ENCODE measurements around the gene MYL9. TPM values are rescaled to one million over a fixed set of nuclear protein-coding genes. Genes with fewer than 3 reads are reported as not detected.
A peak's percentile ranks its signal among the peaks of the same experiment; 100 is the strongest.

Gene MYL9
- total and polyA plus RNA-seq, 4 donors = 0.98 to 27.0 (median 7.6) TPM

DNA sequence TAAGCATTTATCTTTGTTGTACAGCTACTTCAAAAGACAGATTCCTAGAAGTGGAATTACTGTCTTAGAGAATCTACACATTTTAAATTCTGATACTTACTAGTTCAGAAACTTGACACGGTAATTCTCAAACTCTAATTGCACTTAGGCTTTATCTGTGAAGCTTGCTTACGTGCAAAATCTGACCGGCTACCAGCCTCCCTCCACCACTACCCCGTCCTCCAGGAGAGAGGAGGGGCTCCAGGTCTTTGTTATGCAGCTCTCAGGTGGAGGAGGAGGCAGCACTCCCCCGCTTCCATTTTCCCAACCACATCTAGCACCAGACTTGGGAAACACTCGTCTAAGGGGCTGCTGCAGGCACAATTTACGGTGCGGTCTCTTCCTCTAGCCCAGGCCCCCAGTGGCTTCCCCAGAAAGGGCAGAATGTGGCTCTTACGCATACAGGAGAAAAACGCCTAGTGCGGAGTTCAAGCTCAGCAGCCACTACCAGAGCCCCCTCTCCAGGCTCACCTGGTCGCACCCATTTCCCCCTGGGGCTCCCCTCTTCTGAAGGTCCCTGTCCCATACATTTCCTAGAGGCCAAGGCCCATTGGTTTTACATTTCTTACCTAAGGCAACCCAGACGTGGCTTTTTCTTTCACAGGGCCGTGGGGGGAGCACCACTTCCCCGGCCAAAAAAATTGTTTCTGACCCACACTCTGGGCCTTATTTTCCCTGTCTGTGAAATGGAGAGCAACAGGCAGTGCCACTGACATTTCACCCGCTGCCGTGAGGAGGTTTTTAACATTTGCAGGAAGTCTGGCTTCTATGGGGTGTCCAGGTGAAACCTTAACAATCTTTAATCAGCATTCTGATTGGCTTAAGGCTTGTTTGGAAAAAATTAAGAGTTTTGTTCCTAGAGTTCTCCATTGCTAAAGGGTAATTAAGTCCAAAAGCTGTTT lies 30.5 kb downstream of the MYL9 start:
- Histone ChIP-seq H3K4me3 (ENCODE audit: low read depth in 1 of 3, low read length in 3 of 3) (no peak overlapping the region), H3K27ac (ENCODE audit: low read depth in 1 of 2, low read length in 2 of 2) (peak overlapping the region; percentile 89 to 98), H3K9ac (ENCODE audit: low read depth in 1 of 2, low read length in 2 of 2) (peak overlapping the region in 1 of 2 donors; percentile 65), H3K27me3 (ENCODE audit: control insufficient read depth in 4 of 4, insufficient read depth in 4 of 4, low read length in 3 of 4) (no peaks in the 10 kb centered on the region), H3K9me3 (ENCODE audit: control insufficient read depth in 4 of 4, low read length in 3 of 4) (no peaks in the 10 kb centered on the region), H3K4me1 (ENCODE audit: control insufficient read depth in 4 of 4, insufficient read depth in 4 of 4, low read length in 3 of 4) (peaks cover 6 to 24% (median 14%) of the 10 kb centered on the region in 4 donors), H3K36me3 (ENCODE audit: control insufficient read depth in 4 of 4, insufficient read depth in 3 of 4, low read depth in 1 of 4, low read length in 3 of 4) (no peaks in the 10 kb centered on the region)
- TF ChIP-seq, protein P1, sequence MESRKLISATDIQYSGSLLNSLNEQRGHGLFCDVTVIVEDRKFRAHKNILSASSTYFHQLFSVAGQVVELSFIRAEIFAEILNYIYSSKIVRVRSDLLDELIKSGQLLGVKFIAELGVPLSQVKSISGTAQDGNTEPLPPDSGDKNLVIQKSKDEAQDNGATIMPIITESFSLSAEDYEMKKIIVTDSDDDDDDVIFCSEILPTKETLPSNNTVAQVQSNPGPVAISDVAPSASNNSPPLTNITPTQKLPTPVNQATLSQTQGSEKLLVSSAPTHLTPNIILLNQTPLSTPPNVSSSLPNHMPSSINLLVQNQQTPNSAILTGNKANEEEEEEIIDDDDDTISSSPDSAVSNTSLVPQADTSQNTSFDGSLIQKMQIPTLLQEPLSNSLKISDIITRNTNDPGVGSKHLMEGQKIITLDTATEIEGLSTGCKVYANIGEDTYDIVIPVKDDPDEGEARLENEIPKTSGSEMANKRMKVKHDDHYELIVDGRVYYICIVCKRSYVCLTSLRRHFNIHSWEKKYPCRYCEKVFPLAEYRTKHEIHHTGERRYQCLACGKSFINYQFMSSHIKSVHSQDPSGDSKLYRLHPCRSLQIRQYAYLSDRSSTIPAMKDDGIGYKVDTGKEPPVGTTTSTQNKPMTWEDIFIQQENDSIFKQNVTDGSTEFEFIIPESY (IDR thresholded peaks at IDR 0.05) = no peak
- TF ChIP-seq RXRA (IDR thresholded peaks at IDR 0.05) = no peak
- 83% methylated on average over 17 of the region's 17 CpGs for WGBS
- peak; percentile 37 for DNase-seq (ENCODE audit: low spot score)

- WGBS = 7% methylated on average over 20 of the region's 20 CpGs
- H3K27me3 ChIP-seq (ENCODE audit: control insufficient read depth in 4 of 4, insufficient read depth in 4 of 4, low read length in 3 of 4) = no peaks in the 10 kb centered on the region
- peak; percentile 51 for DNase-seq (ENCODE audit: low spot score)
- H3K4me3 ChIP-seq (ENCODE audit: low read depth in 1 of 3, low read length in 3 of 3) = peak overlapping the region; percentile 44 to 88 (median 56)
- H3K9ac ChIP-seq (ENCODE audit: low read depth in 1 of 2, low read length in 2 of 2) = peak overlapping the region; percentile 65 to 69
- no peaks in the 10 kb centered on the region for H3K36me3 ChIP-seq (ENCODE audit: control insufficient read depth in 4 of 4, insufficient read depth in 3 of 4, low read depth in 1 of 4, low read length in 3 of 4)
- peak overlapping the region; percentile 89 to 98 for H3K27ac ChIP-seq (ENCODE audit: low read depth in 1 of 2, low read length in 2 of 2)
- no peaks in the 10 kb centered on the region for H3K9me3 ChIP-seq (ENCODE audit: control insufficient read depth in 4 of 4, low read length in 3 of 4)
- TF ChIP-seq HNF4G (IDR thresholded peaks at IDR 0.05) (no peak), MAX (IDR thresholded peaks at IDR 0.05) (no peak), HNF4A (conservative IDR thresholded peaks at IDR 0.05) (peak in 1 of 2 donors; percentile 26), SP1 (IDR thresholded peaks at IDR 0.05) (peak; percentile 9)
- H3K4me1 ChIP-seq (ENCODE audit: control insufficient read depth in 4 of 4, insufficient read depth in 4 of 4, low read length in 3 of 4) = peaks cover 6 to 24% (median 14%) of the 10 kb centered on the region in 4 donors
Observed at GRCh38 chr20:36572701-36573102, 31.4 kb downstream of the MYL9 start.

- H3K27me3 ChIP-seq (ENCODE audit: control insufficient read depth in 4 of 4, insufficient read depth in 4 of 4, low read length in 3 of 4) = no peaks in the 10 kb centered on the region
- H3K9ac ChIP-seq (ENCODE audit: low read depth in 1 of 2, low read length in 2 of 2) = peak within 1 kb of the TSS; percentile 69 to 71
- no peaks in the 10 kb centered on the region for H3K36me3 ChIP-seq (ENCODE audit: control insufficient read depth in 4 of 4, insufficient read depth in 3 of 4, low read depth in 1 of 4, low read length in 3 of 4)
- 2% methylated on average over 78 of the region's 80 CpGs for WGBS
- peak within 1 kb of the TSS; percentile 63 to 88 (median 66) for H3K4me3 ChIP-seq (ENCODE audit: low read depth in 1 of 3, low read length in 3 of 3)
- H3K4me1 ChIP-seq (ENCODE audit: control insufficient read depth in 4 of 4, insufficient read depth in 4 of 4, low read length in 3 of 4) = peaks cover 6 to 24% (median 14%) of the 10 kb centered on the region in 4 donors
- no peaks in the 10 kb centered on the region for H3K9me3 ChIP-seq (ENCODE audit: control insufficient read depth in 4 of 4, low read length in 3 of 4)
- DNase-seq (ENCODE audit: low spot score) = peak; percentile 83
- TF ChIP-seq JUND (IDR thresholded peaks at IDR 0.05) (no peak), SP1 (IDR thresholded peaks at IDR 0.05) (no peak), NR2F2 (IDR thresholded peaks at IDR 0.05) (no peak), FOXA1 (IDR thresholded peaks at IDR 0.05) (no peak), HNF4G (IDR thresholded peaks at IDR 0.05) (no peak), YY1 (IDR thresholded peaks at IDR 0.05) (peak; percentile 69), FOXA2 (IDR thresholded peaks at IDR 0.05) (no peak), GABPA (IDR thresholded peaks at IDR 0.05 in 1 of 2, conservative IDR thresholded peaks at IDR 0.05 in 1 of 2) (peak; percentile 47 to 73), HNF4A (conservative IDR thresholded peaks at IDR 0.05) (no peak)
- peak within 1 kb of the TSS; percentile 93 to 98 for H3K27ac ChIP-seq (ENCODE audit: low read depth in 1 of 2, low read length in 2 of 2)
Observed at GRCh38 chr20:36573103-36573797, 31.9 kb downstream of the MYL9 start, which contains the start of gene TGIF2. TGIF2 (plus strand) TSS chr20:36573597; CDS start chr20:36578775, 5,178 bp downstream.

Data from liver (tissue), 9 donors.